Measurements from ENCODE around the gene FBLN2.

FBLN2 gene

DNA sequence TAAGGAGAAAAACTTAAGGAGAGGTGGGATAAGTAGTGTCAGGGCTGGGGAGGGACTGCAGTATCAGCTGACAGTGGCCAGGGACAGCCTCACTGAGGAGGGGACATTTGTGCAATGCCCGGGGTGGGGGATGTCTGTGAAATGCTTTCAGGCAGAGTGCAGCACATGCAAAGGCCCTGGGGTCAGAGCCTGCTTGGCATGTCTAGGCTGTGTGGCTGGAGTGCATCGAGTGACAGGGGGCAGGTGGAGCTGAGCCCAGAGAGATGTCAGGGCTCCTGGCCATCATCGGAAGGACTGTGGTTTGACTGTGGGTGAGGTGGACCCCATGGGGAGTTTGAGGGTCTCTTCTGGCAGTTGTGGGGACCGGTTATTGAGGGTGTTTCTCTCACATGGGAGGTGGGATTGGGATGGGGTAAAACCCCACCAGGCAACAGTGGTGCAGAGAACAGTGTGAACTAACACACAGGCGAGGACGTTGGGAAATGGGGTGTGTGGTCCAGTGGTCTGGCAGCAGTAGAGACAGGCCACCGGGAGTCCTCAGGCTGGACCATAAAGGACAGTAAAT lies 61.2 kb downstream of the FBLN2 start:
- DNase-seq: no peak

DNA sequence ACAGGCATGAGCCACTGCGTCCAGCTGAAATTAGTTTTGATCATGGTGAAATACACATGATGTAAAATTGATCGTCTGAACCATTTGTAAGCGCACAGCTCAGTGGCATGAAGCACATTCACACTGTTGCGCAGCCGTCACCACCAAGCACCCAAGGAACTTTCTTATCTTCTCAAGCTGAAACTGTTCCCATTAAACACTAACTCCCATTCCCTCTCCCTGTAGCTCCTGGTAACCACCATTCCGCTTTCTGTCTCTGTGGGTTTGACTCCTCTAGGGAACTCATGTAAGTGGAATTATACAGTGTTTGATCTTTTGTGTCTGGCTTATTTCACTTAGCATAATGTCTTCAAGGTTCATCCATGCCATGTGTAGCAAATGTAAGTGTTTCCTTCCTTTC lies 62.3 kb downstream of the FBLN2 start:
- no peak for DNase-seq

DNA sequence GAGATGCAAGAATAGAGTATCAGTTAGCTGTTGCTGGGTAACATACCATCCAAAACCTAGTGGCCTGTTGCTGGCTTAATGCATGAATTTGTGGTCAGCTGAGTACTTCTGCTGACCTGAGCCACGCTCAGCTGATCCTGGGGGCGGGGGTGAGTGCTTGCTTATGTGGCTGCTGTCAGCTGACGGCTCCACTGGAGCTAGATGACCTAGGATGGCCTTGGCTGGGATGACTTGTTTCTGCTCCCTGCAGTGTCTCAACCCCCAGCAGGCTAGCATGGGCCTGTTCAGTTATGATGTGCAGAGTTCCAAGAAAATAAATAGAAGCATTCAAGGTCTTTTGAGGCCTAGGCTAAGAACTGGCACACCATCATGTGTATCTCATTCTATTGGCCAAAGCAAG lies 63.9 kb downstream of the FBLN2 start:
- DNase-seq: no peak

DNA sequence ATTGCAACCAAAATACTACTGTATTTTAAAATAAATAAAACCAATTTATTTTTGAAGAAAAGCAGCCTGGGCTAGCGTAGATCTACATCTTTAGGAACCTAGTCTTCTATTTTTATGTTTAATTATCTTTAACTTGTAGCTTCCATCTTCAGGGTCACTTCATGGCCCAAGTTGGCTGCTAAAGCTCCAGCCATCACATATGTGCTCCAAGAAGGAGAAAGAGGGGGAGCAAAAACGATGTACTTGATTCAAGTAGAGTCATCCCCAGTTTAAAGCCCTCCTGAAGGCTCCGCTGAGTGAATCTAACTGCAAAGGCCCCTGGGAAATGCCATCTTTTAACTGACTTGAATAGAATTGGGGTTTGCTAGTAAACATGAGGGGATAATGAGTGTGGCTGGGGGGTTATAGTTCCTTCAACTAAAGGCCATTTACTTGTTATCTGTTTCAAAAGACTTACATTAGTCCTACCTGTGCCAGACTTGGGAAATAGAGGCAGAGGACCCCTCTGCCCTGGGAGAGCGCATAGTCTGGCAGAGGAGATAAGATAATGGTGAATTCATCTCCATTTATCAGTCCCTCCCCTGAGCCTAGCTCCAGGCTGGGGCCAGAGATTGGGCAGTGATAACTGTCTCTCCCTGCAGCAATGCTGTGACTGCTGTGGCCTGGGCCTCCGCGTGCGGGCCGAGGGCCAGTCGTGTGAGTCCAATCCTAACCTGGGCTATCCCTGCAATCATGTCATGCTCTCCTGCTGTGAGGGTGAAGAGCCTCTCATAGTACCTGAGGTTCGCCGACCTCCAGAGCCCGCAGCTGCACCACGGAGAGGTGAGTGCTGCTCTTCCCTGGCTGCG lies 64.6 kb downstream of the FBLN2 start:
- DNase-seq: no peak

DNA sequence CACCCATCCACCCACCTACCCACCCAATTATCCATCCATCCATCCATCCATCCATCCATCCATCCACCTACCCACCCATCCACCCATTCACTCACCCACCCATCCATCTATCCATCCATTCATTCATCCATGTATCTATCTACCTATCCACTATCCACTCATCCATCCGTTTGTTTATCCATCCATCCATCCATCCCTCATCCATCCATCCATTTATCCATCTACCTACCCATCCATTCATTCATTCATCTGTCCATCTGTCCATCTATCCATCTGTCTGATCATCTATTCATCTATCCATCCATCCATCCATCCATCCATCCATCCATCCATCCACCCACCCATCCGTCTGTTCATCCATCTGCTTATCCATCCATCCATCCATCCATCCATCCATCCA lies 65.7 kb downstream of the FBLN2 start:
- DNase-seq: no peak

DNA sequence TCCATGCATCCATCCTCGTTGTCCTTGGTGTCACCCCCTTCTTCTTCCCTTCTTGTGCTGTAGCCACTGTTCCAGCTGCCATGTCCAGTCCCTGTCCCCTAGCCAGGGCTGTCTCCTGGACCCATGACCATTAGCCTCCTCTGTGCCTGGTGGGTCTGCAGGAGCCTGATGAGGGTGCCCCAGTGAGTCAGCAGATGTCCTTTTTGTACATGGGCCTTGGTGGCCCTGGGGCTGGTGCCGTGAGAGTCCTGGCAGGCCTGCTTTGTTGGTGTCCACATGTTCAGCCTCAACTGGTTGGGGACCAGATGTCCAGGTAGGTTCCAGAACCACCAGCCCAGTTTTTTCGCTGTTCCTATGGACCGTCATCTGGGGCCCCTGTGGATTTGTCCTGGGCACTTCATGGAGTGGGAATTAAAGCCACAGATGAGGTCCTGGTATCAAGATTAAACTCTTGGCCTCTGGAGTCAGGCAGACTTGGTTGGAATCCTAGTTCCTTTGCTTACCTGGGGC lies 66.1 kb downstream of the FBLN2 start:
- DNase-seq: no peak

DNA sequence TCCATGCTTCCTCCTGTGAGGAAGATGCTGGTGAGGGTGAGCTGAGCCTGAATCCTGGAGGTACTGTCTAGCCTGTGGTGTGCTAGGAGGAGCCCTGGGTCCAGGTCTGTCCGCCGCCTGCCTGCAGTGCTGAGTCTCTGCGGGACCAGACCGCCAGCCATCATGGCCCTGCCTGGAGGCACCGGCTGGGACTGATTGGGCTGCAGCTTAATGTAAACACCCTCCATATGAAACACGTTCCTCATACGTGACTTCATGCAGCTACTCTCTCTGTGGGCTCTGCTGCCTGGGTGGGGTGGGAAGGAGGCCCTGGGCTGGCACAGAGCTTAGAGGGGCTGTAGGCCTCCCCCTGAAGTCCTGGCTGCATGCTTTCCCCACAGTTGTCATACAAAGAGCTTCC lies 67.4 kb downstream of the FBLN2 start:
- DNase-seq: no peak

DNA sequence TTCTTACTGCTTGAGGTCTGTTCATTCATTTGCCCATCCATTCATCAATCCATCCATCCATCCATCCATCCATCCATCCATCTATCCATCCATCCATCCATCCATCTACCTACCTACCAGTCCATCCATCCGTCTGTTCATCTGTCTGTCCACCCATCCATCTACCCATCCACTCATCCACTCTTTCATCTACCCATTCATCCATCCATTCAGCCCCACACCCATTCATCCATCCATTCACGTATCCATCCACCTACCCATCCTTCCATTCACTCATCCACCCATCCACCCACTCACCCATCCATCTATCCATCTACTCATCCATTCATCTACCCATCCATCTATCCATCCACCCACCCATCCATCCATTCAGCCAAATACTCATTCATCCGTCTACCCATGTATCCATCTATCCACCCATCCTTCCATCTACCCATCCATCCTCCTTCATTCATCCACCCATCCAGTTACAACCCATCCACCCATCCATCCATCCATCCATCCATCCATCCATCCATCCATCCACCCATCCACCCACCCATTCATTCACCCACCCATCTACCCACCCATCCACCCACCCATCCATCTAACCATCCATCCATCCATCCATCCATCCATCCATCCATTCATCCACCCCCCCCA lies 68.3 kb downstream of the FBLN2 start:
- no peak for DNase-seq

DNA sequence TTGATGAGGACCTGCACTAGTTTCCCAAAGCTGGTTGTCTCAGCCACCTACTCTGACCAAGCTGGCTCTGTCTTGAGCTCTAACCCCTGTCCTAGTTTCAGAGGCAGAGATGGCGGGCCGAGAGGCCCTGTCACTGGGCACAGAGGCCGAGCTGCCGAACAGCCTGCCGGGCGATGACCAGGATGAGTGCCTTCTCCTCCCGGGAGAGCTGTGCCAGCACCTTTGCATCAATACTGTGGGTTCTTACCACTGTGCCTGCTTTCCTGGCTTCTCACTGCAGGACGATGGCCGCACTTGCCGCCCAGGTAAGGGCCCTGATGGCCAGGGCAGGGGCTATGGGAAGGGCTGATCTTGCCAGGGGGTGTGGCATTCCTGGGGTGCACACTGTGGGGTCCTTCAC lies 69.1 kb downstream of the FBLN2 start:
- no peak for DNase-seq

DNA sequence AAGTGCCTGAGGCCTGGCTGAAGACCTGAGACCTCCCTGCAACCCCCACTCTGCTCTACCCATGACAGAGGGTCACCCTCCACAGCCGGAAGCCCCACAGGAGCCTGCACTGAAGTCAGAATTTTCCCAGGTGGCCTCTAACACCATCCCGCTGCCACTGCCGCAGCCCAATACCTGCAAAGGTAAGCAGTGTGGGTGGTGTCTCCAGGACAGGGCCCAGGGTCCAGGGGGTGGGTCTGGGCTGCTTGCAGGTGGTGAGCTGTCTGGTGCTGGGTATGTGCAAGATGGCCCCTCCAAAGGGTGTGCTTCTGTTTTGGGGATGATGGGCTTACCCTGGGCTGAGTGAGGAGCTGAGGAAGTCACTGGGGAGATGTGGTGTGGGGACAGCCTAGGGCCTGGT lies 69.9 kb downstream of the FBLN2 start:
- no peak for DNase-seq

DNA sequence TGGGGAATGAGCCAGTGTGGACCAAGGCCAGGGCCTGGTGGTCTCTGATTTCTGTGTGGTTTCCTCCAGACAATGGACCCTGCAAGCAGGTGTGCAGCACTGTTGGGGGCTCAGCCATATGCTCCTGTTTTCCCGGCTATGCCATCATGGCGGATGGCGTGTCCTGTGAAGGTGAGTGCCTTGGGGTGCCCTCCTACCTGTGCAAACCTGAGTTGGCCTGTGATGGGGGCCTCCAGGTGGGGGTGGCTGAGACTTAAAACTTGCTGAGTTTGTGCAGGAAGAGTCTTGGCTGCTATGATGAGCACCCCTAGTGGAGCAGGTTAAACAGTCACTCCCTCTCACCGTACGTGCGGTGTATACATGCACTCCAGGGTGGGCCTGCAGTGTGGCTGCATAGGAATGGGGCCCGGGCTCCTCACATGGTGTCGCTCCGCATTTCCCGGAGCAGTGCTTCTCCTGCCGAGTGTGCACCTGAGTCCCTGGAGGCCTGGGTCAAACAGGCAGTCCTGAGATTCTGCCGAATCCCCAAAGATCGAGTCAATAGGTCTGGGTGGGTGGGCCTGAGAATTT lies 70.8 kb downstream of the FBLN2 start:
- no peak for DNase-seq

DNA sequence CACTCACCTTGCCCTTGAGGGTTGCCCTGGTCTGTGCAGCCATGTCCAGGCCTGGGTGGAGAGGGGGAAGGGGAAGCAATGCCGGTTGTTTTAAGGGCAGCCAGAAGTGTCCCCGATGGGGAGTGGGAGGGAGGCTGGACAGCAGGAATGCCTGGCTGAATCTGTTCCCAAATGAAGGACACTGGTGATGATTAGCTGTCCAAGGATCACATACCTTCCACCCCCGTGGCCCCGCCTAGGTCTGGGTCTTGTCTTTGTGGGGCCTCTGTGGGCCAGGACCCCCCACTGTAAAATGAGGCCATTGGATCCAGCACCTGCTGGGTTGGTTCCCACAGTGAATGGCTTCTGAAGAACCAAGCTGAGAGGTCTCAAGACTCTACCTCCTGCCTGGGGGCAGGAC lies 71.4 kb downstream of the FBLN2 start:
- no peak for DNase-seq

DNA sequence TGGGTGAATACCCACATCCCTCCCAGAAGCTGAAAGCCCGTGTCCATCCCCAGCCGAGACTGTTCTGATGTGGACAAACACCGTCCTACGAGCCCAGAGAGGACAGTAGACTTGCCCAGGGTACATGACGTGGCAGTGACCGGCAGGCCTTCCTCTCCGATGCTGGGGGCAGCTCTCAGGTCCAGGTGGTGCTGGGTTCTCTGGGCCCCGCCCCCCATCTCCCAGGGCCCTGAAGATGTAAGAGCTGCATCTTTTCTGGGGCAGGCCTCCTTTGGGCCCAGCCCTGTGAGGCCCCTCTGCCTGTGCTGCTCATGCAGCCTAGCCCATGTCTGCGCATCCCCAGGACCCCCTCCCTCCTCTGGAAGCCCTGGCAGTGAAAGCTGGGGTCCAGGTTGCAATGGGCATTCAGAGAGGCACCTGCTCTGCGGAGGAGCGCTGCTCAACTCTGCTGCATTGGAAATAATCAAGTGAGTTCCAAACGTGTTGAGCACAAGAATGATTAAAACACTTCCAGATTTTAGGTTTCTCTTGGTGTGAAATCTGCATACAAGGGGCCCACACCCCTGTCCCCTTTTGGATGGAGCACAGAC lies 71.9 kb downstream of the FBLN2 start:
- no peak for DNase-seq

DNA sequence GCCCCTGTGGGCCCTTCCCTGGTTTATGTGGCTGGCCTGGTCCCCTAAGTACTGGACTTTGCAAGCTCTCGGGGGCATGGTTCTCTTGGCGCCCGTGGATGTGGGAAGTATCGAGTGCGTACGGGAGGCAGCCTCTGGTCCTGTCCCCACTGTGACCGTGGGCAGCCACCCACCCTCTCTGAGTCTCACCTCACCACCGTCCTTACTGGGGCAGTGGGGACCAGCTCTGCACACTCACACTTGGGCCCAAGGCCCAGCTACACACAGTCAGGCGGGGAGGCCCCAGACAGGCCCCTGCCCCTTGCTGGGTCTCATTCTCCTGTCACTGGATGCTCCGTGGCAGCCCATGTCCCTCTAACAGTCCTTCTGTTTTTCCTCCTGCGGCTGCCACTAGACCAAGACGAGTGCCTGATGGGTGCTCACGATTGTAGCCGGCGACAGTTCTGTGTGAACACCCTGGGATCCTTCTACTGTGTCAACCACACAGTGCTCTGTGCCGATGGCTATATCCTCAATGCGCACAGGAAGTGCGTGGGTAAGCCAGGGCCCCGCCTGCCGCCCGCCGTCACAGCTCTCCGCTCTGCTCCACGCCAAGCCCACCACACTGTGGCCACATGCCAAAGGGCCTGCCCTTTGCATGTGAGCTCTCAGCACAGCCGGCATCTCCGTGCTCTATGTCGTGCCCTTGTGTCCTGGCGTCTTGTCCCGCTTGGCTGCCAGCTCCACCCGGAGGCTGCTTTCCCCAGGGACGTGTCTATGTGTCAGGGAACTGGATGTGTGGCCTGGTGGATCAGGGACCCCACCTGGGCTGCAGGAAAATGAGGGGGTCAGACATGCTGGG lies 72.7 kb downstream of the FBLN2 start:
- no peak for DNase-seq

DNA sequence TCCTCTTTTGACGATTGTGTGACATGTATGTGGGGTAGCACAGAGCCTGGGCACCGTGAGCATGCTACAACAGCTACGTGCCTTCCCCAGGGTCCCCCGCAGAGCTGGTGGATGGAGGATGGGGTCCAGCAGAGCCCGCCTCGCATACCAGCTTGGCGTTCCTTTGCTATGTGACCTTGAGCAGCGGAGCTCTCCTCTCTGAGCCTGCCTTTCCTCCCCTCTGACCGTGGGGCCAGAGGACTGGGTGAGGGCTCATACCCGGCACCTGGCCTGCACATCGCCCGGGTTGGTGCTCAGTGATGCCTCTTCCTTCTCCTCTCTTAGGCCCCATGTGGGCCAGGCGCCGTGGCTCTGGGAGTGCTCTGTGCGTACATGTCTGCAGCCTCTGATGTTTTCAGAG lies 73.4 kb downstream of the FBLN2 start:
- no peak for DNase-seq

DNA sequence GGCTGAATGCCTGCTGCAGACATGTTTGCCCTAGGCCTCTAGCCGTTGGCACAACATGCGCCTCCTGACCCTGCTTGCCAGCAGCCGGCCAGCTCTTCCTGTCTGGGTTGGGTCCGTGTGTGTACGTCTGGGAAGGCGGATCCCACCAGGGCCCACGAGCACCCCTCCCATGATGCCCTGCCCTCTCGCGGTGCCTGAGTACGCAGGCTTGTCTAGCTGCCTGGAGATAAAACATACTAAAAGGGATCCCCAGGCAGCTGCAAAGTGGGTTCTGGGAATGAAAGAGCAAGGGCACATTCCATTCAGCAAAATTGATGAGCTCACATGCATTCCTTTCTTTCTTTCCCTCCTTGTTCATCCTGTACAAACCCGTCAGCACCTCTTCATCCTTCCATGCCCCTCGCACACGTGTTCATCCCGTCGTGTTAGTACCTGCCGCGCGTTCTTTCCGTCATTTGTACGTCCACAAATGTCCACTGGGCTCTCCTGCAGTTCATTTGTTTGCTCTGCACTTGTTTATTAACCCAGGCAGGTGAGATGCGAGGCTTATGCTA lies 74.3 kb downstream of the FBLN2 start:
- no peak for DNase-seq

DNA sequence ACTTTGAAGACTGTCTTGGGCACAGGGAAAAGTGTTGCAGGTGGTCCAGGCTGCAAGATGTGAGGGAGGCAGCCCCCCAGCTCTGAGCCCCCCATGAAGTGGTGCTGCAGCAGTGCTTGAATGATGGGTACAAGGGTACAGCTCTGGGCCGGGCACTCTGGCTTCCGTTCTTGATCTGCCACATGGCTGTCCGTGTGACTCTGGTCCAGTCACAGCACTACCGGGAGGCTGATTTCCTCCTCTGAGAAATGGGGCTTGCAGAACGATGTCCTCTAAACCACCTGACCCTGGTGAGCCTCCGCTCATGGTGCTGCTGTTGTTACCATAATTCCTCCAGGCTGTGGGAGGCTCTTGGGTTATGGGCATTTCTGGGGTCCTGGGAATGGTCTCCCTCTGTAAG lies 75.1 kb downstream of the FBLN2 start:
- no peak for DNase-seq

DNA sequence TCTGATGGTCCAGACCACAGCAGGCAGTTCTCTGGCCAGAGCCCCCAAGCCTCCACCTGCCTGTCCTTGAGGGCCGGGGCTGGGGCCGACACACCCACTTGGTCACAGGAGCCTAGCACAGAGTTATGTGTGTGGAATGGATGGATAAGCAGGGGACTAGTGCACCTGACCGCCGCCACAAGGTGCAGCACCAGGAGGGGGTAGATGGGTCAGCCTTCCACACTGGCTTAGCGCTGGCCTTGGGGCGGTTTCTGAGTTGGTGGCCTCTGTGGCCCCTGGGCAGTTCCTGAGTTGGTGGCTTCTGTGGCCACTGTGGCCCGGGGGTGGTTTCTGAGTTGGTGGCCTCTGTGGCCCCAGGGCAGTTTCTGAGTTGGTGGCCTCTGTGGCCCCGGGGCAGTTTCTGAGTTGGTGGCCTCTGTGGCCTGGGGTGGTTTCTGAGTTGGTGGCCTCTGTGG lies 75.8 kb downstream of the FBLN2 start:
- DNase-seq: no peak

DNA sequence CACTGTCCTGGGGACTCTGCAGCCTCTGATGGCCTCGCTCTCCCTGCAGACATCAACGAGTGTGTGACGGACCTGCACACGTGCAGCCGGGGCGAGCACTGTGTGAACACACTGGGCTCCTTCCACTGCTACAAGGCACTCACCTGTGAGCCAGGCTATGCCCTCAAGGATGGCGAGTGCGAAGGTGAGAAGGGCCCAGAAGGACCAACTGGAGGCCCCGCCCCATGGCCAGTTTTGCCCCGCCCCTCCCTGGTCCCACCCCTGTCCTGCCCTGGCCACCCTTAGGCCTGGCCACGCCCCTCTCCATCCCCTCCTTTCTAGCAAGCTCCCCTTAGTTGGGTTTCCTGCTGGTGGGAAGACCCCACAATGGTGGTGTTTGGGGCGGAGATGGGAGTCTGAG lies 77.5 kb downstream of the FBLN2 start:
- no peak for DNase-seq

DNA sequence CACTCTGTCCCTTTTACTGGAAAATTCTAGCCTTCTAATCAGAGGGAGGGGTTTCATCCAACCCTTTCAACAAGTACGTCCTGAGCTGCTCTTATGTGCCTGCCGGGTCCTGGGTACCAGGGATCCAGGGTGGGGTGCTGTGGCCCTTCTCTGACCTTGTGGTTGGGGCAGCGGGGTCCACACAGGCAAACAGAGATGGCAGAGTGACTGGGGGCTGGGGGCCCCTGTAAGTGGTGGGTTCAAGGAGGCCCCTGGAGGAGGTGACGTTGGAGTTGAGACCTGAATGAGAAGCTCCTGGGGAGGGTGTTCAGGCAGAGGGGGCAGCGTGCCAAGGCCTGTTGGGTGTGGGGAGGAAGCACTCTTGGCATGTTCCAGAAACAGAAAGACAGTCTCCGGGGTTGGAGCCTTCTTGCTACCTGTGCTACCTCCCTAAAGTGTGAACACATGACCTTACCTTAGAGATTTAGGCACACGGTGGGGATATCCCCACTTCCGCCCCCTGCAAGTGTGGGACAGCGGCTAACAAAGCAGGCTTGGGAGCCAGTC lies 78.1 kb downstream of the FBLN2 start:
- no peak for DNase-seq

DNA sequence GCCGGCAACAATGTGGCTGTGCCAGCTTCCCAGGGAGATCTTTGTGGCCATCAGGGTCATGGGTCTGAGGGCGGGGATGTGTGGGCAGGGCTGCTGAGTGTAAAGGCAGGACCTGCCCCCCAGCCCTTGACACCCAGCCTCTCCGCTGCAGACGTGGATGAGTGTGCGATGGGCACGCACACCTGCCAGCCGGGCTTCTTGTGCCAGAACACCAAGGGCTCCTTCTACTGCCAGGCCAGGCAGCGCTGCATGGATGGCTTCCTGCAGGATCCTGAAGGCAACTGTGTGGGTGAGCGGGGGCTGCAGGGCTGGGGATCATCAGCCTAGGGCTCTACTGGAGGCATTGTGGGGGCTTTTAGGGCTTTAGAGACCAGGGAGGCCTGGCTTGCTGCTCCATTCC lies 78.8 kb downstream of the FBLN2 start:
- DNase-seq: no peak

DNA sequence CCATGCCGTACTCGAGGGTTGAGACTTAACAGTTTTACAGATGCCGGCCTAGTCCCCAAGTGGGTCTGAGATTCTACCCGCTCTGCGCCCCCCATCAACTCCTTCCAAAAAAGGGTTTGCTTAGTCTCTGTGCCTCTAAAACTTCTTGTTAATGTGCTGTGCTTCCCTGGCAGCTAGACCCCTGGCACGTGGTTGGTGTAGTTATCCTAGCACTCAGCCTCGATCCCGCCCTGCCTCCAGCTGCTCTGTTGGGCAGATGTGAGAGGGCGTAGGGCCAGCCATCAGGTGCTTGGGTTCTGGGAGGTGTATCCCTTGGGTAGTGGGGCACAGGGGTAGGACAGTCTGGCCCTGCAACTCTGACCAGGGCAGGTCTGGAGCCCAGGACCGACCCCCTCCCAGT lies 79.5 kb downstream of the FBLN2 start:
- no peak for DNase-seq
